ENCODE measurements around the gene EEF2KMT.
"Not testable (repeated sequence)": the region's sequence is repeated elsewhere in the genome, so short reads cannot be mapped to it uniquely, and the experiment has no call there.

EEF2KMT gene, protein sequence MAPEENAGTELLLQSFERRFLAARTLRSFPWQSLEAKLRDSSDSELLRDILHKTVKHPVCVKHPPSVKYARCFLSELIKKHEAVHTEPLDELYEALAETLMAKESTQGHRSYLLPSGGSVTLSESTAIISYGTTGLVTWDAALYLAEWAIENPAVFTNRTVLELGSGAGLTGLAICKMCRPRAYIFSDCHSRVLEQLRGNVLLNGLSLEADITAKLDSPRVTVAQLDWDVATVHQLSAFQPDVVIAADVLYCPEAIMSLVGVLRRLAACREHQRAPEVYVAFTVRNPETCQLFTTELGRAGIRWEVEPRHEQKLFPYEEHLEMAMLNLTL

DNA sequence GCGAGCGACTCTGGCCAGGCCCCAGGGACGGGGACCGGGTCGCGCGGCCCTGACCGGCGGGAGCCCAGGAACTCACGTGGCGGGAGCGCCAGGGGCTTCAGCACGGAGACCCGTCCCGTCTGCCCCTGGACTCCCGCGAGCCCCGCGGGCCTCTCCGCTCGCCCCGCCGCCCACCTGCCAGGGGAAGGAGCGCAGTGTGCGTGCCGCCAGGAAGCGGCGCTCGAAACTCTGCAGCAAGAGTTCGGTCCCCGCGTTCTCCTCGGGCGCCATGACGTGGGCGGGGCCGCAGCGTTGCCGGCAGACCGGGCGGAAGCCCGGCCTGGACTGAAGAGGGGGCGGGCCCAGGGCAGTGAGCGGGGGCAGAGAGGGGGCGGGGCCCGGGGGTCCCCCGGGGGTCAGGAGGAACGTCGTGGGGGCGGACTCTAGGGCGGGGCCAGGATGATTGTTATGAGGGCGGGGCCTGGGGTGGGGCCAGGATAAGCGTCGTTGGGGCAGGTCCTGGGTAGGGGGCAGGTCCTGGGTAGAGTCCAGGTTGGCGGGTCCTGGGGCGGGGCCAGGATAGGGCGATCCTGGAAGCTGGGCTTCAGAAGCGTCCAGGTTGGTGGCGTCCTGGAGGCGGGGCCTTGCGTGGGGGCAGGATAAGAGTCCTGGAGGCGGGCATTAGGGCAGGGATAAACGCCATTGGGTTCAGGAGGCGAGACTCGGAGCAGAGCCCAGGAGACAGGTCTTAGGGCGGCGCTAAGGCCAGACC is at the start of gene EEF2KMT:
Gene EEF2KMT (minus strand): TSS at position 326 of the 751 bp plus-strand sequence. CDS start 56 bp downstream, at position 270.
- Histone ChIP-seq H2AFZ (ENCODE audit: low read depth, low read length) (peak within 1 kb of the TSS; percentile 92), H3K4me3 (ENCODE audit: low read length) (peak within 1 kb of the TSS; percentile 57)
- H3K4me1 ChIP-seq (ENCODE audit: insufficient read depth, low read length); H3K27me3 ChIP-seq (ENCODE audit: insufficient read depth, low read length); H3K36me3 ChIP-seq (ENCODE audit: insufficient read depth, low read length); H3K9me3 ChIP-seq (ENCODE audit: low read length): not testable (repeated sequence)

DNA sequence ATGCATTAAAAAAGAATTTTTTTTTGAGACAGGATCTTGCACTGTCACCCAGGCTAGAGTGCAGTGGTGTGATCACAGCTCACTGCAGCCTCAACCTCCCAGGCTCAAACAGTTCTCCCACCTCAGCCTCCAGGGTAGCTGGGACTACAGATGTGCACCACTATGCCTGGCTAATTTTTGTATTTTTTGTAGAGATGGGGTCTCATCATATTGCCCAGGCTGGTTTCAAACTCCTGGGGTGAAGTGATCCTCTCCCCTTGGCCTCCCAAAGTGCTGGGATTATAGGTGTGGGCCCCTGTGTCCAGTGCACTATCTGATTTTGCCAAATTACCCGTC is 47.0 kb upstream of the EEF2KMT start:
- H3K4me3 ChIP-seq (ENCODE audit: low read length); H3K27me3 ChIP-seq (ENCODE audit: insufficient read depth, low read length); H3K9me3 ChIP-seq (ENCODE audit: low read length); H3K4me1 ChIP-seq (ENCODE audit: insufficient read depth, low read length); H2AFZ ChIP-seq (ENCODE audit: low read depth, low read length); H3K36me3 ChIP-seq (ENCODE audit: insufficient read depth, low read length): not testable (repeated sequence)

DNA sequence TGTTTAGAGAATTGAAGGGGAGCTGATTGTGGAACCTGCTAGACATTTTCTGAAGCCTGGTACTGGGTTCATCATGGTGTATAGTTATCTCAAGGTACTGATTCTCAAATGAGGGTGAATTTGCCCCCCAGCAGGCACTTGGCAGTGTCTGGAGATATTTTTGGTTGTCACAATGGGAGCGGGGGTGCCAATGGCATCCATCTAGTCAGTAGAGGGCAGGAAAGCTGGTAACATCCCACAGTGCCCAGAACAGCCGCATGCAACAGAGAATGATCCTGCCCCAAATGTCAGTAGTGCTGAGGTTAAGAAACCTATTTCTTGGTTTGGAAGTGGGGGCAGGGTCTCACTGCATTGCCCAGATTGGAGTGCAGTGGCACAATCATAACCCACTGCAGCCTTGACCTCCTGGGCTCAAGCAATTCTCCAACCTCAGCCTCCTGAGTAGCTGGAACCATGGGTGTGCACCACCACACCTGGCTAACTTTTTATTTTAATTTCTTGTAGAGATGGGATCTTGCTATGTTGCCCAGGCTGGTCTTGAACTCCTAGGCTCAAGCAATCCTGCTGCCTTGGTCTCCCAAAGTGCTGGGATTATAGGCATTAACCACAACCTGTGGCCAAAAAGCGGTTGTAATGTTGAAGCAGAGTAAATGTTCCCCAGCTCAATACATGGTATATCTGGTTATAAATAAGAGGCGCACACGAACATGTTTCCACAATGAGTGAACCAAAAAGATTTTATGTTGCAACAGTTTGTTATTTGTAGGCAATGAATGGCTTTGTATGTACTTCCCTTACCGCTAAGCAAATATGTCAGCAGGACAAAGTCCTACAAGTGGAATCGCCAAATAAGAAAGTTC is 46.4 kb upstream of the EEF2KMT start:
- Histone ChIP-seq H2AFZ (ENCODE audit: low read depth, low read length) (no peak overlapping the region), H3K4me3 (ENCODE audit: low read length) (no peak overlapping the region), H3K27me3 (ENCODE audit: insufficient read depth, low read length) (peaks cover 5% of the 10 kb centered on the region), H3K9me3 (ENCODE audit: low read length) (no peaks in the 10 kb centered on the region), H3K4me1 (ENCODE audit: insufficient read depth, low read length) (no peaks in the 10 kb centered on the region), H3K36me3 (ENCODE audit: insufficient read depth, low read length) (no peaks in the 10 kb centered on the region)

DNA sequence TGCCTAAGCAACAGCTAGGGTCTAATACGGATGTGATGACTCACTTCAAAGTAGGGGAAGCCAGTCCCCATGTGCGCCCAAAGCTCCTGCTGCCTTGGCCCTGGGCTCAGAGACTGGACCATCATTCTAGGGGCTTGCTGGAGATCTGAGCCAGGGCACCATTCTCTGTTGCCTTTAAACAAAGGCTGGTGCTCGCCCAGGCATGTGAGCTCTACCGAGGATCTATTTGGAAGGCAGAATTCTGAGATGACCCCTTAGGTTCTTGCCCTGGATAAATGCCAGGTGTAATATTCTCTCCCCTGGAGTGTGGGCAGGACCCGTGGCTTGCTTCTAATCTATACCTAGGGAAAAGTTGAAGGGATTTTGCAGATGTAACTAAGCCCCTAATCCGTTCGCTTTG is 42.6 kb upstream of the EEF2KMT start:
- H3K9me3 ChIP-seq (ENCODE audit: low read length); H3K27me3 ChIP-seq (ENCODE audit: insufficient read depth, low read length); H3K4me3 ChIP-seq (ENCODE audit: low read length); H3K36me3 ChIP-seq (ENCODE audit: insufficient read depth, low read length); H2AFZ ChIP-seq (ENCODE audit: low read depth, low read length); H3K4me1 ChIP-seq (ENCODE audit: insufficient read depth, low read length): not testable (repeated sequence)

DNA sequence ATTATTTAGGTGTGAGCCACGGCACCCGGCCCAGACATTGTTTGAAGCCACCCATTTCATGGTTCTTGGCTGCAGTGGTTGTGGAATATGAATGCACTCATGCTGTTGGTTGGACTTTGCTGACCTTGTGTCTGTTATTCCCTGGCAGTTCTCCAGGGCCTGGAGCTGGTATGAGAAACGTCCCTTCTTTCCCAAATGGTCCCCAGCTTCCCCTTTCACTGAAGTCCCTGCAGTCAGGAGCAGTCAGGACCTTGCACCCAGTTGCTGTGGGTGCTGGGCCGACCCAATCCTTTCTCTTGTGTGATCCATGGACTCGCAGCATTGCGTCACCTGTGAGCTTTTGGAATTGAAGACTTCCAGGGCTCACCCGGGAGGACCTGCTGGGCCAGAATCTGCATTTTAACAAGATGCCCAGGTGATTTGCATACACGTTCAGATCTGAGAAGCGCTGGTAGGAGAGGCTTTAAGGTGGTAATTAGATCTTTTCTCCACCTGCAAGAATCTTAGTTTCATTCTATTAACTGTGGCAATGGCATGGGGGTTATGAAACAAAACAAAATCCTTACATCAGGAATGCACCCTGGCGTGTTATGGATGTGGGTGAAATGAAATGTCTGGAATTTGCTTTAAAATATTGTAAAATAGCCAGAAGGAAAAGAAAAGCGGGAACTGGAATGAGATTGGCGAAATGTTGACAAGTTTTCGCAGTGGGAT is 37.3 kb upstream of the EEF2KMT start:
- H3K9me3 ChIP-seq (ENCODE audit: low read length); H3K4me3 ChIP-seq (ENCODE audit: low read length); H3K27me3 ChIP-seq (ENCODE audit: insufficient read depth, low read length); H3K4me1 ChIP-seq (ENCODE audit: insufficient read depth, low read length); H3K36me3 ChIP-seq (ENCODE audit: insufficient read depth, low read length); H2AFZ ChIP-seq (ENCODE audit: low read depth, low read length): not testable (repeated sequence)

DNA sequence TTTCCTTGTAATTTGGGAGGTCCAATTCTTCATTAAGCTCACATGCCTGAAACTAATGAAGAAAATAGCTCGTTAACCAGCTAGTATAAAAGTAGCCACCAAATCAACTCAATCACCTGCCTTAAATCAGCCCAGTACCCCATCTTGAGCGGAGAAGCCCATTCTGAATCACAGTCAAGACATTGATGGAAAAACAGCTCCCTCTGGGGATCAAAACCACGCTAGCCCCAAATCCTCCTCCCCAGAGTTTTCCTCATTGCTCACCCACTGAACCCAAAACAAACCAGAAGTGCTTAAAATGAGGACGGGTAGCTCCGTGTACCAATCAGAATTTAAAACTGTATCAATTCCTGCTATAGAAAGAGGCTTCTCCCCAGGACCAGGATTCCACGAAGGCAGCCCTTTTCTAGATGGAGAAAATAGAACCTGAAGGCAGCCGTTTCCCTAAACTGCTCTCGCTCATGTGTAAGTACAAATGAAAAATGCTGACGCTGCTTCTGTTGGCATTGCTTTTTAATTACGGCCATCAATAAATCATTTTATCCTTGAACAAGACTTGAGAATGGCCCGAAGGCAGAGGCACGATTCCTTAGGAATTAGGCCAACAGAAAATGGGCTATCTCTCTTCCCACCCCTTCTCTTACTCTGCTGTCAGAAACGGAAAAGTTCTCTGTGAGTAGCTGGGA is 35.5 kb upstream of the EEF2KMT start:
- not testable (repeated sequence) for H2AFZ ChIP-seq (ENCODE audit: low read depth, low read length); H3K9me3 ChIP-seq (ENCODE audit: low read length)

DNA sequence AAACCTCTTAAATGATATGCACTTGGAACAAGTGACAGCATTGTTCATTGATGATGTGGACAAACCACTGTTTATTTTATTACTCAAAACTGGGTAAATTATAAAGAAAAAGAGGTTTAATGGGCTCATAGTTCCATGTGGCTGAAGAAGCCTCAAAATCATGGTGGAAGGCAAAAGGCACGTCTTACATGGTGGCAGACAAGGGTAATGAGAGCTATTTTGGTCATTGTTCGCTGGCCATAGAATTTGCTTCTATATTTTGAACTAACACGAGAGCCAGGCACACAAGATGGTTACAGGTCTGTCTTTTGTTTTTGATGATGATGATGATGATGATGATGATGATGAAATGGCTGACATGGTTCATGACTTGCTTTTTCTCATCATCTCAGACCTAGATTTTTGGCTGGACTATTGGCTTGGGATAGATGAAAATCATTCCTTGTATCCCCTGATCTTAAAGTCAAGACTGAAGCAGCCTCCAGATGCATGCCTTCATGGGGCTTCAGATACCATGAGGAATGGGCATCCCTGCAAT is 33.9 kb upstream of the EEF2KMT start:
- H3K9me3 ChIP-seq (ENCODE audit: low read length); H3K27me3 ChIP-seq (ENCODE audit: insufficient read depth, low read length); H3K4me3 ChIP-seq (ENCODE audit: low read length); H2AFZ ChIP-seq (ENCODE audit: low read depth, low read length); H3K4me1 ChIP-seq (ENCODE audit: insufficient read depth, low read length); H3K36me3 ChIP-seq (ENCODE audit: insufficient read depth, low read length): not testable (repeated sequence)

More for the DNA sequence above, 35.5 kb upstream of the EEF2KMT start:
- H3K36me3 ChIP-seq (ENCODE audit: insufficient read depth, low read length); H3K27me3 ChIP-seq (ENCODE audit: insufficient read depth, low read length); H3K4me3 ChIP-seq (ENCODE audit: low read length); H3K4me1 ChIP-seq (ENCODE audit: insufficient read depth, low read length): not testable (repeated sequence)

DNA sequence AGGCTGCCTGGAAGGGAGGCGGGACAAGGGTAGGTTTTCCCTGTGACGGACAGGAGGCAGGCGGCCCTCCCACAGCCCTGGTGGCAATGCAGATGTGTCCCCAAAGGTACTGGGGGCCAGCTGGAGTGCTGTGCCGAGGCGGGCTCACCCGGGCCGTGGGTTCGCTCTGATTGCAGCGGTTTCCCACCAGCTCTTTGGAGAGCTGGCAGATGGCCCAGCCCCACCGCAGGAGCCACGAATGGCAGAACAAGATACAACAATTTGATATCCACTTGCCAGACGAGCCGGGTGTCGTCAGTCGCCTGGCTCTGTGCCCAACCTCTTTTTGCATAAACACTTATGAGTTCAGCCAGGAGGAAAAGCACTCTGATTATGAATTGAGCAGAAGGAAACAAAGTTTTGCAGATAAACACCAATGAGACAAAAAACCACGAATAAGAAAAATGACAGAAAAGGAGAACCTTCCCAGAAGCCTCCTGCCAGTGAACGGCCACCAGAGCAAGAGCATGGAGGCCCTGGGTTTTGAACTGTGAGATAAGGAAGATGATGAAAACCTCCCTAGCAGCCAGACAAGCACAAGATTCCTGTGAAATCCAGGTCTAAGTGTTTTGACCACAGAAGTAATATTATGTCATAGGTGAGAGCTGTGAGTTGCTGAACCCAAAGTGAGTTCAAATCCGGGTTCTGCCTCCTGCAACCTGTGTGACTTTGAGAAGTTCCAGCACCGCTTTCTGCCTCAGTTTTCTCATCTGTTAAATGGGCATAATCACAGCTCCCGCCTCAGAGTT is 19.9 kb upstream of the EEF2KMT start:
- H3K27me3 ChIP-seq (ENCODE audit: insufficient read depth, low read length); H2AFZ ChIP-seq (ENCODE audit: low read depth, low read length); H3K9me3 ChIP-seq (ENCODE audit: low read length); H3K4me1 ChIP-seq (ENCODE audit: insufficient read depth, low read length); H3K36me3 ChIP-seq (ENCODE audit: insufficient read depth, low read length); H3K4me3 ChIP-seq (ENCODE audit: low read length): not testable (repeated sequence)

DNA sequence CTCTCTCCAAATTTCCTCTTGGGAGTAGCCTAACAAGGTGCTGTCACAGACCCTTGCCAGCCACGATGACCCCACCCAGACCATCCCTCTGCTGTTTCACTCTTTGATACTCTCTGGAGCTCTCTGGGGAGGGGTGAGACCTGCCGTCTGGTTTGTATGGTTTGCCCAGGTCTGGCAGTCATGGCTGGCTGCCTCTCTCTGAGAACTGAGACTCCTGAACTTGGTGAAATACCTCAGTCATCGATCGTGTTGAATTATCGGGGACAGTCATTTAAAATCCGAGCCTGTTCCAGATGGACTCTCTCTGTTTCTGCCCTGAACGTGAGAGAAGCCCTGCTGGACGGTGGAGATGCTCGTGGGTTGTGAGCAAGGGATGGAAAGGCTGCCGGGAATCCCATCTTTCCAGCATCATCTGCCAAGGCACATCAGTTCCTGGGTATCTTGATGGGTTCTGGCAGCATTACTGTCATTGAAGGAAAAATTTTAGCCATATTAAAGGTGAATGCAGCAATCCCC is 19.2 kb upstream of the EEF2KMT start:
- not testable (repeated sequence) for H3K36me3 ChIP-seq (ENCODE audit: insufficient read depth, low read length); H3K4me1 ChIP-seq (ENCODE audit: insufficient read depth, low read length); H3K9me3 ChIP-seq (ENCODE audit: low read length); H3K27me3 ChIP-seq (ENCODE audit: insufficient read depth, low read length); H2AFZ ChIP-seq (ENCODE audit: low read depth, low read length); H3K4me3 ChIP-seq (ENCODE audit: low read length)

DNA sequence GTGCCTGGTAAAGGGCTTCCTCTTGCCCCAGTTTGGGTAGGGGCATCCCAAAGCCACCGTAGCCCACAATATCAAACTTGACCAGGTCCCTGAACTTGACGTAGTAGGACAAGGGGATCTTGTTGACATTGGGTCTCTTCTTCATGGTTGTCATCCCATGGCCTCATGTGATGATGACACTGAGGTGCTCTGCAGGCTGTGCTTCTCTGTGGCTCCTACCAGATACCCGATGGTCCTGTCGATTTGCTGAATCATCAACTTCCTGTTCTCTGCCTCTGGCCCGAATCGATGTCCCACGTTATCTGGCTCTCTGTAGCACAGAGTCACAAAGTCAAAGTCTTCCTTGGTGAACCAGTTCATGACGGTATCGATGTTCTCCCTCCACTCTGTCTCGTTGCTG is 13.3 kb upstream of the EEF2KMT start:
- not testable (repeated sequence) for H3K4me1 ChIP-seq (ENCODE audit: insufficient read depth, low read length); H3K36me3 ChIP-seq (ENCODE audit: insufficient read depth, low read length); H3K4me3 ChIP-seq (ENCODE audit: low read length); H2AFZ ChIP-seq (ENCODE audit: low read depth, low read length); H3K9me3 ChIP-seq (ENCODE audit: low read length); H3K27me3 ChIP-seq (ENCODE audit: insufficient read depth, low read length)

DNA sequence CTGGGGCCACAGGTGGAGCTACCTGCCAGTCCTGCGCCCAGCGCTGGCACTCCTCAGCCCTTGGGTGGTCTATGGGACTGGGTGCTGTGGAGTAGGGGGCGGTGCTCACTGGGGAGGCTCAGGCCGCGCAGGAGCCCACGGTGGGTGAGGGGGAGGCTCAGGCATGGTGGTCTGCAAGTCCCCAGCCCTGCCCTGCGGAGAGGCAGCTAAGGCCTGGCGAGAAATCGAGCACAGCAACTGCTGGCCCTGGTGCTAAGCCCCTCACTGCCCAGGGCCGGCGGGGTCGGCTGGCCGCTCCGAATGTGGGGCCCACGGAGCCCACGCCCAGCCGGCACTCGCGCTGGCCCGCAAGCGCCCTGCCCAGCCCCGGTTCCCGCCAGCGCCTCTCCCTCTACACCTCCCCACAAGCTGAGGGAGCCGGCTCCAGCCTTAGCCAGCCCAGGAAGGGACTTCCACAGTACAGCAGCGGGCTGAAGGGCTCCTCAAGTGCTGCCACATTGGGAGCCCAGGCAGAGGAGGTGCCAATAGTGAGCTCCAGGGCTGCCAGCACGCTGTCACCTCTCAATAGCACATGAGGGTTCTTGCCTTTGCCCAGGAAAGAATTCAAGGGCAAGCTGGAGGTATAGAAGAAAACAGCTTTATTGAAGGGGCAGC is 11.0 kb upstream of the EEF2KMT start:
- Histone ChIP-seq H3K27me3 (ENCODE audit: insufficient read depth, low read length) (no peaks in the 10 kb centered on the region), H2AFZ (ENCODE audit: low read depth, low read length) (no peak overlapping the region), H3K4me3 (ENCODE audit: low read length) (no peak overlapping the region), H3K4me1 (ENCODE audit: insufficient read depth, low read length) (no peaks in the 10 kb centered on the region), H3K36me3 (ENCODE audit: insufficient read depth, low read length) (no peaks in the 10 kb centered on the region), H3K9me3 (ENCODE audit: low read length) (no peaks in the 10 kb centered on the region)

All from neuron (in vitro differentiated cells).